Measurements from ENCODE around the gene MIEN1. TPM values are rescaled to one million over a fixed set of nuclear protein-coding genes. Genes with fewer than 3 reads are reported as not detected.

MIEN1 gene
- total and polyA plus RNA-seq, 4 donors, result 21.6 to 82.4 (median 46.0) TPM

Small RNA genes lying within 50 kb of the gene (microRNA-seq; reads per million reads assigned to microRNA genes)
- gene MIR4728, result 2.0 to 10.7 reads per million in 2 donors

Other genes with a start within 250 kb of the MIEN1 start
- gene NEUROD2, start 122.6 kb downstream of the MIEN1 start, total RNA-seq, result not detected
- gene NEUROD2, start 122.6 kb downstream of the MIEN1 start, polyA plus RNA-seq, result not detected
- 1 to 10 TPM; 1.0 to 2.5 TPM for gene PPP1R1B, start 103.6 kb downstream of the MIEN1 start, total RNA-seq
- gene PPP1R1B, start 103.6 kb downstream of the MIEN1 start, polyA plus RNA-seq, result 10 to 100 TPM in 1 of 2 donors, not detected in 1; 13.5 TPM
- gene STARD3, start 93.4 kb downstream of the MIEN1 start, total RNA-seq, result 10 to 100 TPM; 34.7 to 58.1 TPM
- gene STARD3, start 93.4 kb downstream of the MIEN1 start, polyA plus RNA-seq, result 10 to 100 TPM; 35.7 to 72.4 TPM
- 1 to 10 TPM; 1.9 to 3.1 TPM for gene TCAP, start 65.2 kb downstream of the MIEN1 start, total RNA-seq
- gene TCAP, start 65.2 kb downstream of the MIEN1 start, polyA plus RNA-seq, result 1 to 10 TPM; 4.0 to 9.3 TPM
- gene PNMT, start 62.1 kb downstream of the MIEN1 start, total RNA-seq, result 1 to 10 TPM in 1 of 2 donors, under 1 TPM in 1; 0.75 to 1.5 TPM
- 10 to 100 TPM in 1 of 2 donors, under 1 TPM in 1; 0.75 to 30.2 TPM for gene PNMT, start 62.1 kb downstream of the MIEN1 start, polyA plus RNA-seq
- gene PGAP3, start 42.5 kb downstream of the MIEN1 start, total RNA-seq, result 10 to 100 TPM; 21.9 to 22.0 TPM
- gene PGAP3, start 42.5 kb downstream of the MIEN1 start, polyA plus RNA-seq, result 10 to 100 TPM; 13.3 to 25.5 TPM
- 10 to 100 TPM; 73.0 to 74.0 TPM for gene ERBB2, start 30.5 kb downstream of the MIEN1 start, total RNA-seq
- 10 to 100 TPM; 22.7 to 45.3 TPM for gene ERBB2, start 30.5 kb downstream of the MIEN1 start, polyA plus RNA-seq
- 1 to 10 TPM in 1 of 2 donors, under 1 TPM in 1; 0.42 to 1.6 TPM for gene GRB7, start 7.4 kb upstream of the MIEN1 start, total RNA-seq
- under 1 TPM; 0.23 to 0.75 TPM for gene GRB7, start 7.4 kb upstream of the MIEN1 start, polyA plus RNA-seq
- 1 to 10 TPM; 1.7 to 2.8 TPM for gene IKZF3, start 133.8 kb upstream of the MIEN1 start, total RNA-seq
- under 1 TPM; 0.03 to 0.75 TPM for gene IKZF3, start 133.8 kb upstream of the MIEN1 start, polyA plus RNA-seq
- not detected for gene ZPBP2, start 137.7 kb upstream of the MIEN1 start, total RNA-seq
- not detected for gene ZPBP2, start 137.7 kb upstream of the MIEN1 start, polyA plus RNA-seq
- gene GSDMB, start 188.1 kb upstream of the MIEN1 start, total RNA-seq, result 10 to 100 TPM in 1 of 2 donors, 1 to 10 TPM in 1; 9.7 to 14.5 TPM
- 10 to 100 TPM; 16.7 to 30.1 TPM for gene GSDMB, start 188.1 kb upstream of the MIEN1 start, polyA plus RNA-seq
- gene ORMDL3, start 197.1 kb upstream of the MIEN1 start, total RNA-seq, result 10 to 100 TPM; 44.2 to 45.0 TPM
- gene ORMDL3, start 197.1 kb upstream of the MIEN1 start, polyA plus RNA-seq, result 10 to 100 TPM; 50.4 to 74.0 TPM
- gene LRRC3C, start 197.2 kb upstream of the MIEN1 start, total RNA-seq, result not detected
- gene LRRC3C, start 197.2 kb upstream of the MIEN1 start, polyA plus RNA-seq, result not detected
- gene GSDMA, start 232.5 kb upstream of the MIEN1 start, total RNA-seq, result 1 to 10 TPM; 1.2 to 6.2 TPM
- under 1 TPM in 1 of 2 donors, not detected in 1; 0.28 TPM for gene GSDMA, start 232.5 kb upstream of the MIEN1 start, polyA plus RNA-seq

Measured in aorta (tissue), 4 donors.